EH (cell line): Measurements from ENCODE around the gene TNFRSF25.
"Not testable (repeated sequence)": the region's sequence is repeated elsewhere in the genome, so short reads cannot be mapped to it uniquely, and the experiment has no call there.

Experiments
- DNase-seq: peaks from one replicate; pipeline ENCODE4 v3.0.0-alpha.2; 2015; ENCODE audit warnings: low read depth

The TNFRSF25 gene

GRCh38 chr1:6435547-6435946 is 30.4 kb downstream of the TNFRSF25 start:
- no peak for DNase-seq

DNA sequence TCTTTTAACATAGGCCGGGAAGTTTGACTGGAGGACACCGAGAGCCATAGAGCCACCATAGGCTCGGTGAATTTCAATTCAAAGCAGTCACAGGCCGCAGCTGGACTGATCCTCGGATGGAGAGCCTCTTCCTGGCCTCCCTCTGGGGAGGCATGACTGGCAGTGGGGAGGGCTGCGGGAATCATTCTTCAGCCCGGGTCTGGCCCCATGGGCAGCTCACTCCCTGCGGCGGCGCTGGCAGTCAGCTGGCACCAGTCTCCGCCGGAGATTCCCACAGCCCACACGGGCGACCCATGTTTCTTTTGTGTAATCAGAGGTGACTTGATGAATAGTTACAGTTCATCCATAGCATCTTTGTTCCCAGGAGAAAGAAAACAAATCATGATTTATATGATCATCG is 30.8 kb downstream of the TNFRSF25 start:
- no peak for DNase-seq

GRCh38 chr1:6434186-6434585 is 31.8 kb downstream of the TNFRSF25 start:
- no peak for DNase-seq

GRCh38 chr1:6431645-6432579 is 34.1 kb downstream of the TNFRSF25 start:
- DNase-seq: not testable (repeated sequence)

- DNase-seq: not testable (repeated sequence)
Measured at GRCh38 chr1:6429660-6430411, 36.1 kb downstream of the TNFRSF25 start.

GRCh38 chr1:6428453-6428852 is 37.5 kb downstream of the TNFRSF25 start:
- not testable (repeated sequence) for DNase-seq

GRCh38 chr1:6427441-6428390 is 38.3 kb downstream of the TNFRSF25 start:
- no peak for DNase-seq

- no peak for DNase-seq
Measured at GRCh38 chr1:6426972-6427350, 39.0 kb downstream of the TNFRSF25 start.

DNA sequence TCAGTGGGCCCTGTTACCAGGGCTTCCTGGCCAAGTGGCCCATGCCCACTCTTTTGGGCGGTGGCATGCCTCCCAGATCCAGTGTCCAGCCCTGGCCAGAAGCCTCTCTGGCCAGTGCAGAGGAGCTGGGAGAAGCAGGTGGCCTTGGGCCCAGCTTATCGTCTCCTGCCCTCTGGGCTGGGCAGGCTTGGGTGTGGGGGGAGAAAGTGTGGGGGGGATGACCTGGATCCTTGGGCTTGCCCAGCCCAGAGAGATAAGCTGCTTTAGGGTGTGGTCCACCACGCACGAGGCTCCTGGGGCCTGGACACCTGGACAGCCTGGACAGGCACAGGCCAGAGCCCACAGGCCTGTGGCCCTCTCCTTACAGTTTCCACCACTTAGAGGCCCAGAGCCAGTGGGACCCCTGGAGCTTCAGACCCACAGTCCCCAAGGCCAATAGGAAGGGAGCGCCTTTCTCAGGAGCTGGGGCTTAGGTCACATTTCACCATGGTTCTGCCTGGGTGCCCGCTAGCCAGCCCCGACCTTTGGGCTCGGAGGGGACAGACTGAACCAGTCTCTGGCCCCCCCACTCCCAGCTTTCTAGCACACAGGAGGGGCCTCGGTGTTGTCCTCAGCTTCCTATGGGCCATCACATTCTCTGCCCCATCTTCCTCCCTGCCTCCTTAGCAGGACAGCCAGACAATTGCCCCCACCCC is 39.5 kb downstream of the TNFRSF25 start:
- DNase-seq: no peak

DNA sequence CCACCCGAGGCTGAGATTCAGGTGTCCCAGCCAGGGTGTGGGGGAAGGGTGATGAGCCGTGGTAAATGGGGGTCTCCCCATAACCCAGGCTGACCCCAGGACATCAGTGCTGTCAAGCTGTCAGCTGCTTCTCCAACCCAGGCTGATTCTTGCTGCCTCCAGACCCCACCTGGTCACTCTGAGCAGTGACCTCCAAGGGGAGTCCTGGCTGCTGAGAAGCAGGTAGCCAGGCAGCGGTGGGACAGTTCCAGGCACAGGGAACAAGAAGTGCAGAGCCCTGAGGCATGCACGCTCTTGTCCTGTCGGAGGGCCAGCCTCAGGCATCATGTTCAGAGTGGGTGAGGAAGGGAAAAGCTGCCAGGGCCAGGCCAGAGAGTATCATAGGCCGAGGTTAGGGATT is 40.3 kb downstream of the TNFRSF25 start:
- DNase-seq: no peak

DNA sequence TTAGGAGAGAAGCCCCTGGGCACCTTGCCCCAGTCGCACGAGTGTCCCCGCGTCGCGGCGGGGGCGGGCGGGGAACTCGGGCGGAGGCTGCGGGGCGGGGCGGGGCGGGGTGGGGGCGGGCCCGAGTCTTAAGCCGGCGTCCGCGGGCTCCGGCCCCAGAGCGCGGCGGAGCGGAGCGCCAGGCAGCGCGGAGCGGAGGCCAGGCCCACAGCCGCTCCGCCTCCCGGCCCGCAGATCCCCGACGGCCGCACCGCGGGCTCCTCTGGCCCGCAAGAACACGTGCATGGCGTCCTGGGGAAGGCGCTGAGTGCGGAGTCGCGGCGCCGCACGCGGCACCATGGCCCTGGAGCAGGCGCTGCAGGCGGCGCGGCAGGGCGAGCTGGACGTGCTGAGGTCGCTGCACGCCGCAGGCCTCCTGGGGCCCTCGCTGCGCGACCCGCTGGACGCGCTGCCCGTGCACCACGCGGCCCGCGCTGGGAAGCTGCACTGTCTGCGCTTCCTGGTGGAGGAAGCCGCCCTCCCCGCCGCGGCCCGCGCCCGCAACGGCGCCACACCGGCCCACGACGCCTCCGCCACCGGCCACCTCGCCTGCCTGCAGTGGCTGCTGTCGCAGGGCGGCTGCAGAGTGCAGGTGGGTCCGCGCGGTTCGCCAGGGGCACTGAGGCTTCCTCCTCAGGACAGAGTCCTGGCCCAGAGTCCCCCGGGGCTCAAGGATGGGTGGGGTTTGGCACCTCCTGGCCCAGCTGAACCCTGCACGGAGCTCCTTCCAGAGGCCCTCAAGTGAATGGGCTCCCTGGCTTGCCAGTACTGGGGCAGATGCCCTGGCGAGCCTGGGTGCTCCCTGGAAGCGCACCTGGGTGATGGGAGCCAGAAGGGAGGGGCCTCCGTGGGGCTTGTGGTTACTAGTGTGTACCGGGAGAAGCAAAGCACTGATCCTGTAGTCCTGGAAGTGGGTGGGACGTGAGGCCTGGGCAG is 41.1 kb downstream of the TNFRSF25 start, which contains the start of gene ESPN:
ESPN (plus strand) TSS at position 158 of the 975 bp plus-strand sequence; CDS start at position 338, 180 bp downstream.
- no peak for DNase-seq

DNA sequence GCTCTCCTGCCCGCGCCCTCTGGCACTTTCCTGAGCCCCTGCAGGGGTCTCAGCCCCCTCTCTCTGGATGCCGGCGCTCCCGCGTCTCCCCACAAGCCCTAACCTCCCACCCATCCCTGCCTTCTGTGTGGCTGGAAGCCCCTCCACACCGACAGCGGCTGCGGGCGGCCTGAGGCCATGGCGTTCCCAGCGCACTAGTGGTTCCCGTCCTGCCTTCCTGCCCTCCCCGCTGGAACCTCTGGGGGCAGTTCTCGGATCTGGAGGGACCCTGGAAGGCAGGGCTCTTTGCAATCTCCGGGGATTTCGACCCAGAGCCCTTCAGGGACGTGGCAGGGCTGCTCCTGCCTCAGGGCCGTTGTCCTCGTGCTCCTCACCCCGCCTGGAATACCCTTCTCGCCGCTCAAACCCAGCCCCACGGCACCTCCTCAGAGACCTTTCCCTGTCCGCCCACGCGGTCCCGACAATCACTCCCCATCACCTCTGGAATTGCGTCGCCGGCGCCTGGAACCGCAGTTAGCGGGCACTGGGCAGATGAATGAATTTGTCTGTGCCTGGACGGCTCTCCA is 41.9 kb downstream of the TNFRSF25 start:
- no peak for DNase-seq

DNA sequence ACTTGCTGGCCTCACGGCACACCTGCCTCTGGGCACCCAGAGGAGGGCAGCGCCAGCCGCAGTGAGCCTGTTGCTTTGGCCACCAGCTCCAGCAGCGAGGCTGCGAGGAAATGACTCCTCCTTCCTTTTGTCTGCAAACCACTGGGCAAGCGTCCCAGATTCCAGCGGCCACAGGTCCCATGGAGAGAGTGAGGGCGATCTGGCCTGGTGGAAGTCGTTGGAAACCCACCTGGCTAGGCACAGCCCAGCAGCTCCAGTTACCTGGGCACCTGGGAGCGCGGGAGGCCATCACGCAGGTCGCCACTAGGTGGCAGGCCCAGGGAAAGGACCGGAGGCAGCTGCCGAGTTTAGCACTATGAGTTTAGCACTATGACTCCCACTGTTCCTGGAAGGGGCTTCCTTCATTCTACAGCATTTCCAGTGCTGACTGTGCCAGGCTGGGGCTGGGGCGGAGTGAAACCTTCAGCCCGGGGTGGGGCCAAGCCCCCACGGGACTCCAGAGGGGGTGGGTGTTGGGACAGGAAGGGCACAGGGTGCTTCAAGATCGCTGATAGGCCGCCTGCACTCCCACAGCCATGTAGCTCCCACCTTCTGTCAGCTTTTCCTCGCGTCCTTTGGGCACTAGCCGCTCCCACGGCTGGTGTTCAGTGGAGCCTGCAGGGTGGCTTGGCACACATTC is 42.5 kb downstream of the TNFRSF25 start:
- DNase-seq: peak; percentile 65

DNA sequence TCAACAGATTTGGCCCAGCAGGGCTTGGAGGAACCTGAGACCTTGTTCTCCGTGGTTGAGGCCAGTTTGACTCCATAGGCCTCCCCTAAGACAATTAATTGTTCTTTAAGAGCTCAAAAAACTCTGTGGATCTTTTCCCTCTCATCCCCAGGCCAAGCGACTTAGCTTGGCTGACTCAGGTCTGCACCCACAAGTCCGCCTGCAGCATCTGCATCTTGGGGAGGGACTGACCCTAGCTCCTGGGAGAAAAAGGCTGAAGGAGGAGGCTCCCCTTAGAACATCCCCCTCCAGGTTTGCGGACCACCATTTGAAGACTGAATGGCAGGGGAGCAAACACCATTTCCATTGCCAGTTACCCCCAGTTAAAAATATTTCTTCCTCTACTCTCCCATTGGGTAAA is 44.7 kb downstream of the TNFRSF25 start:
- no peak for DNase-seq

DNA sequence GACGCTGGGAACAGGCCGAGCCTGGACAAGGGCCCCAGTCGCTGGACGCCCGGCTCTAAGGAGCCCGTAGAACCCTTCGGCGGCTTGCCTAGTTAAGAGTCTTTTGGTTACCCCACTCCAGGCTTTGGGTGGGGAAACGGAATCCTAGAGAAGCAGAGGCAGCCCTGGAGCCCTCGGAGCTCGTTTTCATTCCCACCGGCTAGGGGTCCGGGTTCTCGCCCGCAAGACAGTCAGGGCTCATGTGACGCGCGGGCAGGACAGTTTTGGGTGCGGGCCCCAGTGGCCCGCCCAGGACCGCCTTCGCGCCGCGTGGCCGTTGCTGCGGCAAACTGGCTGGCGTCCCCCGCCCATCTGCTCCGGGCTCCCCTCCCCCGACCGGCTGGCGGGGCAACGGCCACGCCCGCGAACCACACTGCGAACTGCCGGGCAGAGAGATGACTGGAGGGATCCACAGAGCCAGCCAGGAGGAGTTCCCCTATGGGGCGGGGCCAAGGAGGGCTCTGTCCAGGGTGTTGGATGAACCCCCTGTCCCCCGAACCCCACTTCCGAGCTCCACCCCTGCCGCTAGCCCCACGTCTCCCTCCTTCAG is 45.4 kb downstream of the TNFRSF25 start:
- no peak for DNase-seq

DNA sequence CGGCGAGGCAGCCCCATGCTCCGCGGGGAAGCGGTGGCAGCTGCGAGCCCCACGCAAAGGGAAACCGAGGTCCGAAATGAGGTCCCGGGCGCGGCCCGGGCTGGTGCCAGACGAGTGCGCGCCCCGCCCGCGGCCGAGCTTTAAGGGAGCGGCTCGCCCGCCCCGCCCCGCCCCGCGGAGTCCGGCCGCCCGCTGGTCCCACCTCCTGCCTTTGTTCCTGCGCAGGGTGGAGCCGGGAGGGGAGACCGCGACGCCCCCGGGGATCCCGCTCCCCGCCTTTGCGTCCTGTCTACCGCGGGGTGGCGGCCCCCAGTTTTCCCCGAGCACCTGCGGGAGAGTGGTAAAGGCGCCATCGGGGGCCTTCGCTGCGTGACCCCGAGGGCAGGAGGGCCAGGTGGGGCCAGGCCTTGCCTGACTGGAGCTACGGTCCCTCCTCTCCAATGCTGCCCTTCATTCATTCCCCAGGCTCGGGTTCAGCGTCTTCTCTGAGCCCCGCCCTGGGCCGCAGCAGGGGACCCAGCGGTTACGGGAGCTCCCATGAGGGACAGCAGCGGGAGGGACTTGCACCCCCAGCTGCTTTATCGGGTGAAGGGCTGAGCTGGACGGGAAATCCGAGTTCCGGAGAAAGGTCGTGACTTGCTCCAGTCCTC is 46.0 kb downstream of the TNFRSF25 start, which contains the start of gene HES2:
HES2 (minus strand) TSS at position 116 of the 650 bp plus-strand sequence; CDS start at position 17, 99 bp downstream.
- DNase-seq: no peak

GRCh38 chr1:6419397-6419803 is 46.6 kb downstream of the TNFRSF25 start:
- DNase-seq: no peak
